ENCODE results near the gene NEGR1. TPM values are rescaled to one million over a fixed set of nuclear protein-coding genes. Genes with fewer than 3 reads are reported as not detected.

NEGR1 gene
- total RNA-seq, 1 donor from 2014 or later: 9.1 TPM

- no peak for DNase-seq
Observed at GRCh38 chr1:71561206-71561605, 721.1 kb downstream of the NEGR1 start.

GRCh38 chr1:71559880-71560279 is 722.5 kb downstream of the NEGR1 start:
- DNase-seq: no peak

- no peak for DNase-seq
Observed at GRCh38 chr1:71557138-71557537, 725.2 kb downstream of the NEGR1 start.

- peak; percentile 54 for DNase-seq
Observed at GRCh38 chr1:71548398-71548890, 733.9 kb downstream of the NEGR1 start.

GRCh38 chr1:71542155-71542554 is 740.2 kb downstream of the NEGR1 start:
- no peak for DNase-seq

GRCh38 chr1:71533950-71534349 is 748.4 kb downstream of the NEGR1 start:
- no peak for DNase-seq

- DNase-seq: no peak
Observed at GRCh38 chr1:71532343-71532742, 750.0 kb downstream of the NEGR1 start.

- DNase-seq: no peak
Observed at GRCh38 chr1:71526824-71527223, 755.5 kb downstream of the NEGR1 start.

- DNase-seq: no peak
Observed at GRCh38 chr1:71522721-71523120, 759.6 kb downstream of the NEGR1 start.

GRCh38 chr1:71521655-71522264 is 760.6 kb downstream of the NEGR1 start:
- peak; percentile 17 for DNase-seq

- DNase-seq: no peak
Observed at GRCh38 chr1:71511505-71511904, 770.8 kb downstream of the NEGR1 start.

- DNase-seq: no peak
Observed at GRCh38 chr1:71510725-71511124, 771.6 kb downstream of the NEGR1 start.

GRCh38 chr1:71509051-71509595 is 773.2 kb downstream of the NEGR1 start:
- DNase-seq: no peak

- DNase-seq: no peak
Observed at GRCh38 chr1:71502006-71502405, 780.3 kb downstream of the NEGR1 start.

- DNase-seq: no peak
Observed at GRCh38 chr1:71498542-71498941, 783.8 kb downstream of the NEGR1 start.

- no peak for DNase-seq
Observed at GRCh38 chr1:71494163-71494562, 788.2 kb downstream of the NEGR1 start.

GRCh38 chr1:71492298-71493041 is 789.9 kb downstream of the NEGR1 start:
- no peak for DNase-seq

- no peak for DNase-seq
Observed at GRCh38 chr1:71490432-71490831, 791.9 kb downstream of the NEGR1 start.

- no peak for DNase-seq
Observed at GRCh38 chr1:71488555-71489252, 793.6 kb downstream of the NEGR1 start.

- DNase-seq: no peak
Observed at GRCh38 chr1:71473331-71473730, 809.0 kb downstream of the NEGR1 start.

GRCh38 chr1:71465093-71465492 is 817.2 kb downstream of the NEGR1 start:
- no peak for DNase-seq

GRCh38 chr1:71464016-71464415 is 818.3 kb downstream of the NEGR1 start:
- DNase-seq: no peak

- DNase-seq: no peak
Observed at GRCh38 chr1:71463144-71463543, 819.2 kb downstream of the NEGR1 start.

Data from skin of body (tissue), 2 donors.